ENCODE data around the gene LGMN.
"Not testable (repeated sequence)": the region's sequence is repeated elsewhere in the genome, so short reads cannot be mapped to it uniquely, and the experiment has no call there.

Gene LGMN

DNA sequence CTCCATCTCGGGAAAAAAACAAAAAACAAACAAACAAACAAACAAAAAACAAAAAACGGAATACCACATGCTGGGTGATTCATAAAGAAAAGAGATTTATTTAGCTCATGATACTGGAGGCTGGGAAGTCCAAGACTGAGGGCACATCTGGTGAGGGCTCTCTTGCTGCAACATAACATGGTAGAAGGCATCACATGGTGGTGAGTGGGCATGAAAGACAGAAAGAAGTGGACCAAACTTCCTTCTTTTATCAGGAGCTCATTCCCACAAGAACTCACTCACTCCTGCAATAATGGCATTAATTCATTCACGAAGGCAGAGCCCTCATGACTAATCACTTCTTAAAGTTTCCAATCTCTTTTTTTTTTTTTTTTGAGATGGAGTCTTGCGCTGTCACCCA, 8.0 kb upstream of the LGMN start:
- H3K4me3 ChIP-seq (ENCODE audit: low read depth, low read length) = no peak overlapping the region
- CTCF ChIA-PET = no interaction called here
- no peak for DNase-seq (ENCODE audit: low read depth, low spot score)
- POLR2A ChIA-PET = no interaction called here
- TF ChIP-seq, protein P1, sequence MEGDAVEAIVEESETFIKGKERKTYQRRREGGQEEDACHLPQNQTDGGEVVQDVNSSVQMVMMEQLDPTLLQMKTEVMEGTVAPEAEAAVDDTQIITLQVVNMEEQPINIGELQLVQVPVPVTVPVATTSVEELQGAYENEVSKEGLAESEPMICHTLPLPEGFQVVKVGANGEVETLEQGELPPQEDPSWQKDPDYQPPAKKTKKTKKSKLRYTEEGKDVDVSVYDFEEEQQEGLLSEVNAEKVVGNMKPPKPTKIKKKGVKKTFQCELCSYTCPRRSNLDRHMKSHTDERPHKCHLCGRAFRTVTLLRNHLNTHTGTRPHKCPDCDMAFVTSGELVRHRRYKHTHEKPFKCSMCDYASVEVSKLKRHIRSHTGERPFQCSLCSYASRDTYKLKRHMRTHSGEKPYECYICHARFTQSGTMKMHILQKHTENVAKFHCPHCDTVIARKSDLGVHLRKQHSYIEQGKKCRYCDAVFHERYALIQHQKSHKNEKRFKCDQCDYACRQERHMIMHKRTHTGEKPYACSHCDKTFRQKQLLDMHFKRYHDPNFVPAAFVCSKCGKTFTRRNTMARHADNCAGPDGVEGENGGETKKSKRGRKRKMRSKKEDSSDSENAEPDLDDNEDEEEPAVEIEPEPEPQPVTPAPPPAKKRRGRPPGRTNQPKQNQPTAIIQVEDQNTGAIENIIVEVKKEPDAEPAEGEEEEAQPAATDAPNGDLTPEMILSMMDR (IDR thresholded peaks at IDR 0.05; ENCODE audit: insufficient read depth, low read length, missing control alignments) = no peak

DNA sequence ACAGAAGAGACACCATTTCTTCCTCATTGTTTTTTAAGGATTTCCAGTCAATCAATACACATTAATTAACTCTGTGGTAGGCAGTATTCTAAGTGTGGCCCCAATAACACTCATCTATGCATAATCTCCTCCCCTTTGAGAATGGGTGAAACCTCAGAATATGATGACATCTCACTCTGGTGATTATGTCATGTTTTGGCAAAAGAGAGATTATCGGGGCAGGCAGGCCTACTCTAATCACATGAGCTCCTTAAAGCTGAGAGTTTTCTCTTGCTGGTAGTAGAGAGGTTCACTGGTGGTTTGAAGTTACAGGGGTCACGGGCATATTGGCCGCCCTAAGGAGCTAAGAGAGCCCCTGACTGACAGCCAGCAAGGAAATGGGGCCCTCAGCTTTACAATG, 7.1 kb upstream of the LGMN start:
- no peak for DNase-seq (ENCODE audit: low read depth, low spot score)
- H3K4me3 ChIP-seq (ENCODE audit: low read depth, low read length) = no peak overlapping the region
- ChIA-PET CTCF (no interaction called here), POLR2A (no interaction called here)
- TF ChIP-seq, protein P1 (IDR thresholded peaks at IDR 0.05; ENCODE audit: insufficient read depth, low read length, missing control alignments) = no peak

DNA sequence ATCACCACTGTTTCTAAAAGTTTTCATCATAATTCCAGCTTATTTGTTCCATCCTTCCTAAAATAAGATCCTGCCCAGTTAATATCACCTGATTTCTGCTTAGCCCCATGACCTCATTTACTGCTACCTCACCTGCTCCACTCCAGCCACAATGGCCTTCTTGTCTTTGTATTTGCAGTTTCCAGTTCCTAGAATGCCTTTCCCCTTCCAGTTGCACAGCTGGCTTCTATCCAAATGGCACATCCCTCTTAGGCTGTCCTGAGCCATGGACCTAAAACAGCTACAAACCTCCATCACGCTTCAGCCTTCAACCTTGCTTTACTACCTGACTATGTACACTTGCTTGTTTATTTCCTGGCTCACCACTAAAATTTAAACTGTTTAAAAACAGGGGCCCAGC, 6.5 kb upstream of the LGMN start:
- TF ChIP-seq, protein P1 (IDR thresholded peaks at IDR 0.05; ENCODE audit: insufficient read depth, low read length, missing control alignments) = no peak
- DNase-seq (ENCODE audit: low read depth, low spot score) = no peak
- ChIA-PET CTCF (no interaction called here), POLR2A (no interaction called here)
- H3K4me3 ChIP-seq (ENCODE audit: low read depth, low read length) = no peak overlapping the region

DNA sequence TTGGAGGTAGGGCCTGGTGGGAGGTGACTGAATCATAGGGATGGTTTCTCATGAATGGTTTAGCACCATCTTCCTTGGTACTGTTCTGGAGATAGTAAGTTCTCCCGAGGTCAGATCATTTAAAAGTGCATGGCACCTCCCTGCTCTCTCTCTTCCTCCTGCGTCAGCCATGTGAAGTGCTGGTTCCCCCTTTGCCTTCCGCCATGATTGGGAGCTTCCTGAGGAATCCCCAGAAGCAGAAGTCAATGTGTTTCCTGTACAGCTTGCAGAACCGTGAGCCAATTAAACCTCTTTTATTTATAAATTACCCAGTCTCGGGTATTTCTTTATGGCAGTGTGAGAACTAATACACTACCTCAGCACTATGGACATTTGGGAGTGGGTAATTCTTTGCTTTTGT, 4.8 kb upstream of the LGMN start:
- H3K4me3 ChIP-seq (ENCODE audit: low read depth, low read length) = no peak overlapping the region
- CTCF ChIA-PET = interaction anchor here (1.1 kb wide), 1 partner anchor 23 kb away, joined by 3 read pairs; no protein-coding TSS in a partner anchor
- TF ChIP-seq, protein P1 (IDR thresholded peaks at IDR 0.05; ENCODE audit: insufficient read depth, low read length, missing control alignments) = no peak
- POLR2A ChIA-PET = no interaction called here
- DNase-seq (ENCODE audit: low read depth, low spot score) = no peak

DNA sequence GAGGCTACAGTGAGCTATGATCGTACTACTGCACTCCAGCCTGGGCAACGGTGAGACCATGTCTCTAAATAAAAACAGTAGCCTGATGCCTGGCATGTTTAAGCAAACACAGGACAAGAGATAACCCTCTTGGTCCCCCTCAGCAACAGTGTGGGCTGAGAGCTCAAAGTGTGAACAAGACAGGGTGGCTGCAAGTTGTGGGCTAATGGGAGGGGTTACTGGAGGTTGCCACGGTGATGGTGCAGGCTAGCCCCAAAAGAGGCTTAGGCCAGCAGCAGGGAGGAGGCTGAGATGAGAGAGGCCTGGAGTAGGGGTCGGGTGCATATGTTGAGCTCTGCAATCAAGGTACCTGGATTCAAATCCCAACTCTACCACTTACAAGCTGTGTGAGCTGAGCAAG, 3.4 kb upstream of the LGMN start:
- DNase-seq (ENCODE audit: low read depth, low spot score) = no peak
- ChIA-PET CTCF (interaction anchor here (1.5 kb wide), 1 partner anchor 11 kb away, joined by 4 read pairs; no protein-coding TSS in a partner anchor), POLR2A (no interaction called here)

DNA sequence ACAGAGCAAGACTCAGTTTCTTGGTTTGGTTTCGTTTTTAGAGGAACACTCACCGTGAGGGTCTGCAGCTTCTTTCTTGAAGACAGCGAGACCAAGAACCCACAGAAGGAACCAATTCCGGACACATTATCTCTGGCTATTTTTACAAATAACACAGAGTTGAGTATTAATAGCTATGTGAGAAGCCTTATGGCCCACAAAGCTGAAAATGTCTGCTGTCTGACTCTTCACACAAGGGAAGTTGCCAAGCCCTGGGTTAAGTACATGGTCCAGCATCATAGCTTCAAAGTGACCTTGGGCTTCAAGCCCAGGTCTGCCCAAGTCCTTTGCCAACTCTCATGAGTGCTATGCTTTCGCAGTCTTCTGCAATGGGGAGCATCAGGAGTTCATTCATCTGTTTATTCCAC, 2.6 kb upstream of the LGMN start:
- TF ChIP-seq, protein P1 (IDR thresholded peaks at IDR 0.05; ENCODE audit: insufficient read depth, low read length, missing control alignments) = no peak
- no peak overlapping the region for H3K4me3 ChIP-seq (ENCODE audit: low read depth, low read length)
- CTCF ChIA-PET = interaction anchor here (1.0 to 3.8 kb wide), 5 partner anchors 8 to 64 kb away, joined by 4 to 14 read pairs (median 4); no protein-coding TSS in a partner anchor
- POLR2A ChIA-PET = no interaction called here
- no peak for DNase-seq (ENCODE audit: low read depth, low spot score)

More for the DNA sequence above, 3.4 kb upstream of the LGMN start:
- TF ChIP-seq, protein P1 (IDR thresholded peaks at IDR 0.05; ENCODE audit: insufficient read depth, low read length, missing control alignments) = no peak
- H3K4me3 ChIP-seq (ENCODE audit: low read depth, low read length) = no peak overlapping the region

DNA sequence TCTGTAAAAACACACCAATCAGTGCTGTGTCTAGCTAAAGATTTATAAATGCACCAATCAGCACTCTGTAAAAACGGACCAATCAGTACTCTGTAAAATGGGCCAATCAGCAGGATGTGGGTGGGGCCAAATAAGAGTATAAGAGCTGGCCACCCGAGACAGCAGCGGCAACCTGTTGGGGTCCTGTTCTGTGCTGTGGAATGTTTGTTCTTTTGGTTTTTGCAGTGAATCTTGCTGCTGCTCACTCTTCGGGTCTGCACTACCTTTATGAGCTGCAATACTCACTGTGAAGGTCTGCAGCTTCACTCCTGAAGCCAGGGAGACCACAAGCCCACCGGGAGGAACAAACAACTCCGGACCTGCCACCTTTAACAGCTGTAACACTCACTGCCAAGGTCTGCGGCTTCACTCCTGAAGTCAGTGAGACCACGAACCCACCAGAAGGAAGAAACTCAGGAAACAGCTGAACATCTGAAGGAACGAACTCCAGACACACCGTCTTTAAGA, 1.8 kb upstream of the LGMN start:
- DNase-seq (ENCODE audit: low read depth, low spot score); POLR2A ChIA-PET; H3K4me3 ChIP-seq (ENCODE audit: low read depth, low read length): not testable (repeated sequence)
- CTCF ChIA-PET = interaction anchor here (1.0 to 3.8 kb wide), 5 partner anchors 9 to 63 kb away, joined by 4 to 14 read pairs (median 4); no protein-coding TSS in a partner anchor
